Fibroblast of mammary gland (primary cell): ENCODE data around the gene PVALEF.

Experiments
- DNase-seq: peaks from one replicate; pipeline ENCODE4 v3.0.0-alpha.2; 2010; ENCODE audit warnings: low read depth
- H3K4me3 ChIP-seq: 2 replicates; pipeline ENCODE4 v1.5.1; 2011; ENCODE audit warnings: low read depth, mild to moderate bottlenecking, low read length, moderate library complexity; ENCODE audit not compliant: control insufficient read depth
- TF ChIP-seq, protein P1 (sequence below): conservative IDR thresholded peaks from 2 replicates; pipeline ENCODE4 v1.5.1; 2011; ENCODE audit warnings: low read depth, low read length, inconsistent platforms; ENCODE audit not compliant: control insufficient read depth, insufficient read depth

Gene PVALEF

DNA sequence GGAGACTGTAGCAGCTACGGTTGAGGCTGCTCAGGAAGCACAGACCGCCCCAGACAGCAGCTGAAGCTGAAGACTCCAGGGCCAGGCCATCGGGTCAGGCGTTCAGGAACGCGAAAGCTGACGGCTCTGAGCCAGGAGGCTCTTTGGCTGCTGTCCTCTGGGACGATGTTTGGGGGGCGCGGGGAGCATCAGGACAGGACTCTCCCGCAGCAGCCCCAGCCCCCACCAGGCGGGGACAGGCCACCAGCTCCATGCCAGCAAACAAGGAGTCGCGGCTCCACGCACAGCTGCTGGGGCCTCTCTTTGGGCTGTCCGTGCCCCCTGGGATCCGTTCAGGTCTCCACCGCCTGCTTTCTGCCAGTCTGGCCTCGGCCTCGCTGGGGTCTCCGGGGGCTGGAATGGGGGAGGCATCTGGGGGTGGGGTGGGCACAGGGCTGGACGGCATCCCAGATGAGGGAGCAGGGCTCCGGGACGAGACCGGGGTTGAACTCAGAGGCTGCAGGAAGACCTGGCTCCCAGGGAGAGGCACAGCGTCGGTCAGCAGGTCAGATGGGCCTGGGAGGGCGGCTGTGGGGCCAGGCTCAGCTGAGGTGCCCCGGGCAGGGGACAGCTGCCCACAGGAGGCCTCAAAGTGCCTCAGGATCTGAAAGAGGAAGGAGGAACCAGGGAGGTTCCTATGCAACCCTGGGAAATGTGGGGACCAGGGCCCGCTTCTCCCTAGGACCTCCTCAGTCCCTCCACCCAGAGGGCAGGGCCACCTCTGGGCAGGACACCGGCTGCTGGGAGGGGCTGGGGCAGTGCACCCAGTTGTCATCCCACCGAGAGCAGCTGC lies 63.7 kb downstream of the PVALEF start:
- TF ChIP-seq, protein P1, sequence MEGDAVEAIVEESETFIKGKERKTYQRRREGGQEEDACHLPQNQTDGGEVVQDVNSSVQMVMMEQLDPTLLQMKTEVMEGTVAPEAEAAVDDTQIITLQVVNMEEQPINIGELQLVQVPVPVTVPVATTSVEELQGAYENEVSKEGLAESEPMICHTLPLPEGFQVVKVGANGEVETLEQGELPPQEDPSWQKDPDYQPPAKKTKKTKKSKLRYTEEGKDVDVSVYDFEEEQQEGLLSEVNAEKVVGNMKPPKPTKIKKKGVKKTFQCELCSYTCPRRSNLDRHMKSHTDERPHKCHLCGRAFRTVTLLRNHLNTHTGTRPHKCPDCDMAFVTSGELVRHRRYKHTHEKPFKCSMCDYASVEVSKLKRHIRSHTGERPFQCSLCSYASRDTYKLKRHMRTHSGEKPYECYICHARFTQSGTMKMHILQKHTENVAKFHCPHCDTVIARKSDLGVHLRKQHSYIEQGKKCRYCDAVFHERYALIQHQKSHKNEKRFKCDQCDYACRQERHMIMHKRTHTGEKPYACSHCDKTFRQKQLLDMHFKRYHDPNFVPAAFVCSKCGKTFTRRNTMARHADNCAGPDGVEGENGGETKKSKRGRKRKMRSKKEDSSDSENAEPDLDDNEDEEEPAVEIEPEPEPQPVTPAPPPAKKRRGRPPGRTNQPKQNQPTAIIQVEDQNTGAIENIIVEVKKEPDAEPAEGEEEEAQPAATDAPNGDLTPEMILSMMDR: no peak
- no peak overlapping the region for H3K4me3 ChIP-seq
- no peak for DNase-seq

DNA sequence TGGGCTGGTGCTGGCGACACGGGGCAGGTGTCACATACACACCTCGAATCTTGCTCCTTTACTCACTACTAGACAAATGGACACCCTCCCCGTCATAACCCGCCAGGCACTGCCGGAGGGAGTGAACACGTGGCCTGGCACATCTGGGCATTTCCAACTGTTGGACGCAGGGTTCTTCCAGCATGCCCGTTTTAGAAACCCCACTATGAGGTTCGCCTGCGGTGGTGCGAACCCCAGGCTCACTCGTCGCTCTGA lies 64.3 kb downstream of the PVALEF start:
- TF ChIP-seq, protein P1: no peak
- H3K4me3 ChIP-seq: no peak overlapping the region
- DNase-seq: no peak

DNA sequence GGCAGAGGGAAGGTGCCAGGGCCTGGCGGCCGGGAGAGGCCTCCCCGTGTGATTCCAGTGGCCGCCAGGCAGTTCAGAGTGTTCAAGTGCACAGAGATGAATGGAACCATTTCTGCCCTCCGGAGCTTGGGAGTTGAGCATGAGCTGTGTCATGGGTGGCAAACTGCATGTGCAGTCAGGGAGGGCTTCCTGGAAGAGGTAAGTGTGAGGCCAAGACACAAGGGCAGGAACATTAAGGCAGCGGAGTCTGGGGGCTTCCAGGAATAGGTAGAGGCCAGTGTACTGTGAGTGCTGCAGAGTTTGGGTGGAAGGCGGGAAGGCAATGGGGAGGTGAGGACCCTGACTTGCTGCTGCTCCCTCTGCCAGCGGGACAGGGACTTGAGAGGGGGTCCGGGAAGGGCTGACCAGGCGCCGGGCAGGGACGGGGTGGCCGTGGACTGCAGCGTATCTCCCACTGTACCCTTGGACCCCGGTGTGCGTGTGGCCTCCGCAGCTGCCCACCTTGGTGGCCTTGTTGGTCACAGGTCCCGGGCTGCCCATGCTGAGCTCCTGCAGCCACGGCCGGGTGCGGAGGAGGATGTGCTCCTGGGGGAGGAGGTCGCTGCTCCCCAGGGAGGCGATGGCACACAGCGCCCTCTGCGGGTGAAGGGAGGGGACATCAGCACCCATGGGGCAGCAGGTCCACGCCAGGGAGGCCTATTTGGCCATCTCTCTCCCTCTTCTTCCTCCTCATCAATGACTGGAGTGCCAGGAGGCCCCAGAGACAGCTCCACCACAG lies 64.9 kb downstream of the PVALEF start:
- no peak overlapping the region for H3K4me3 ChIP-seq
- DNase-seq: no peak
- TF ChIP-seq, protein P1: peak; percentile 24

DNA sequence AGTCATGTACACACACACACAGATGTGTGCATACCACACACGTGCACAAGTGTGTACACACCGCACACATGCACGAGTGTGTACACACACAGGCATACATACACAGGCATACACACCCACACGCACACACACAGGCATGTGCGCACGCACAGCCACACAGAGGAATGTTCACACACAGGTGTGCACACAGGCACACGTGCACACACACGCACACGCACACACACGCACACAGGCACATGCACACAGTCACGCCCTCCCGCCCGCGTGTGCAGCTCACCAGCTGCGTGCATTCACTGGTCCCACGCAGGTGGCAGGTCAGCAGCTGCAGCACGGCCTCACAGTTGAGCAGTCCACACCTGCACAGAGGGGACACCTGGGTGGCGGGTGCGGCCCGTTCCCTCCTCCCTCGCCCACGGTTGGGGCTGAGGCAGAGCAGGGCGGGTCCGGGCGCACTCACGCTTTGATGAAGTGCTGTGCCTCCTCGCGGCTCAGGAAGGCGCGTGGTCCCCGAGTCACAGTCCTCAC lies 65.9 kb downstream of the PVALEF start:
- H3K4me3 ChIP-seq: no peak overlapping the region
- DNase-seq: no peak
- TF ChIP-seq, protein P1: no peak

DNA sequence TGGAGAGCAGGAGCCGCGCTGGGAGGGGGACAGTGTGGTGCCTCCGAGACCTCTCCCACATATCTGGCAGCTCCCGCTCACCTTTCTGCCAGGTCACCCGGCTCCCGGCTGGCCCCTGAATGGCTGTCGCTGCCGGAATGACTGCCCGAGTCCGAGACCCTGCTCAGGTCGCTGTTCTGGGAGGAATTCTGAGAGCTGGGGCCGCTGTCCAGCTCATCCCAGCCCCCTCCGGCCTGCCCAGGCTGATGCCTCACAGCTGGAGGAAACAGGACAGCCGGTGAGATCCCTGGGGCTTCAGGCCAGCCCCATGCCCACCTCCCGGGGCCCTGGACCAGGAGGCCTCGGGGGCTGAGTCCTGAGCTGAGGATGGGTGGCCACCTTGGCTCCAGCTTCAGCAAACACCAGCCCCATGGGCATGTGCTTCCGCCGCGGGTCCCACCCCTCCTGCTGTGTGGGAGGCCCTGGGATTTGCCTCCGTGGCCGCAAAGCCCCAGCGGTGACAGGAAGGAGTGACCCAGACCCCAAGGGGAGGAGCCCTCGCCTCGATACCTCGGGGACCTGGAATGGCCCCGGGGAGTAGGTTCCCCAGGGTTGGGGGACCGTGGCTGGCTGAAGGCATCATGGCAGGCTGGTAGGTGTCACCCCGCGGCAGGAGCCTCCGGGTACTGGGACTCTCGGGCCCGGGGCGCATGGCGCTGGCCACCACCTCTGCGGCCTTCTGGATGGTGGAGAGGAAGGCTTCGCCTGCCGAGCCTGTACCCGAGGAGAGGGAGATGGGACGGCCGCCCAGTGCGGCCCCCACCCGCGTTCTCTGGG lies 66.7 kb downstream of the PVALEF start:
- DNase-seq: no peak
- TF ChIP-seq, protein P1: no peak
- no peak overlapping the region for H3K4me3 ChIP-seq
